B cell (primary cell): ENCODE results near the gene RPUSD3. TPM values are rescaled to one million over a fixed set of nuclear protein-coding genes. Genes with fewer than 3 reads are reported as not detected.
A peak's percentile ranks its signal among the peaks of the same experiment; 100 is the strongest.

Experiments used
- ATAC-seq: fragments of 200-7000 bp; cut with Tn5 transposase; one replicate; pipeline ENCODE4 v1.10.0; 2021; ENCODE audit warnings: low read depth, mild to moderate bottlenecking, moderate number of reproducible peaks, moderate library complexity
- CTCF ChIA-PET: fragments of 350-600 bp; sonication (Branson Sonifier 250); formaldehyde crosslinking; loops from one replicate; lab custom pipeline; 2021; ENCODE audit warnings: antibody characterized with exemption, inconsistent platforms; lab: Charles Lee
- POLR2A ChIA-PET: fragments of 350-600 bp; sonication (Branson Sonifier 250); formaldehyde crosslinking; loops from one replicate; lab custom pipeline; 2021; ENCODE audit warnings: antibody characterized with exemption; lab: Charles Lee
- DNase-seq: peaks from one replicate; pipeline ENCODE4 v3.0.0; 2013
- H2AFZ ChIP-seq: 2 replicates; pipeline ENCODE4 v1.6.1; 2012; ENCODE audit warnings: mild to moderate bottlenecking, low read depth, low read length; ENCODE audit not compliant: insufficient read depth, poor library complexity, severe bottlenecking
- H3K27ac ChIP-seq, 2 donors: 1 replicate in 1 of 2; 2 replicates in 1 of 2; pipeline ENCODE4 v1.5.1; 2012 to 2013; ENCODE audit warnings: low read length in 2 of 2, mild to moderate bottlenecking in 2 of 2, moderate library complexity in 1 of 2
- H3K27me3 ChIP-seq, 4 experiments: fragments of 200-600 bp in 1 of 4; sonication (generic) in 1 of 4; replicated peaks in 1 of 4; 1 replicate in 2 of 4; 2 replicates in 2 of 4; pipeline versions ENCODE4 v1.6.1 to v1.7.0; 2013 to 2016; ENCODE audit warnings: low read length in 3 of 4, mild to moderate bottlenecking in 2 of 4, mixed read lengths in 1 of 4, moderate library complexity in 1 of 4; ENCODE audit not compliant: insufficient read depth in 4 of 4, control insufficient read depth in 3 of 4; ENCODE audit errors: control extremely low read depth in 1 of 4
- H3K36me3 ChIP-seq, 2 experiments: replicated peaks in 1 of 2; 1 replicate in 1 of 2; 2 replicates in 1 of 2; pipeline versions ENCODE4 v1.6.1 to v1.7.1; 2013; ENCODE audit warnings: low read length in 1 of 2; ENCODE audit not compliant: insufficient read depth in 2 of 2, control insufficient read depth in 1 of 2; ENCODE audit errors: control extremely low read depth in 1 of 2, extremely low read depth in 1 of 2
- H3K4me1 ChIP-seq, 2 donors: fragments of 200-600 bp in 1 of 2; sonication (generic) in 1 of 2; 1 replicate in 1 of 2; 2 replicates in 1 of 2; pipeline versions ENCODE4 v1.5.1 to v1.6.1; 2013 to 2017; ENCODE audit warnings: low read length in 2 of 2; ENCODE audit not compliant: control insufficient read depth in 2 of 2, insufficient read depth in 2 of 2
- H3K4me2 ChIP-seq: replicated peaks from 2 replicates; pipeline ENCODE3; 2012; ENCODE audit warnings: mild to moderate bottlenecking, low read depth, low read length; ENCODE audit not compliant: poor library complexity, severe bottlenecking
- H3K4me3 ChIP-seq, 5 experiments: fragments of 200-600 bp in 1 of 5; sonication (generic) in 1 of 5; 1 replicate in 3 of 5; 2 replicates in 2 of 5; pipeline versions ENCODE4 v1.5.1 to v1.7.0; 2011 to 2016; ENCODE audit warnings: low read length in 4 of 5, mild to moderate bottlenecking in 4 of 5, low read depth in 2 of 5, control low read depth in 1 of 5, moderate library complexity in 1 of 5; ENCODE audit not compliant: insufficient read depth in 1 of 5; ENCODE audit errors: control extremely low read depth in 1 of 5, extremely low read depth in 1 of 5
- H3K79me2 ChIP-seq: fragments of 200-600 bp; sonication (generic); one replicate; pipeline ENCODE4 v1.6.0; 2016; ENCODE audit warnings: low read length; ENCODE audit not compliant: control insufficient read depth, insufficient read depth
- H3K9ac ChIP-seq: fragments of 200-600 bp; sonication (generic); 2 replicates; pipeline ENCODE4 v1.6.1; 2017; ENCODE audit warnings: mild to moderate bottlenecking, low read length, moderate library complexity
- H3K9me3 ChIP-seq, 3 donors: one replicate each; pipeline versions ENCODE4 v1.6.1 to v1.7.1; 2013; ENCODE audit warnings: low read length in 2 of 3; ENCODE audit not compliant: control insufficient read depth in 2 of 3, insufficient read depth in 1 of 3; ENCODE audit errors: control extremely low read depth in 1 of 3
- H4K20me1 ChIP-seq: 2 replicates; pipeline ENCODE4 v1.6.0; 2012; ENCODE audit warnings: mild to moderate bottlenecking, low read length; ENCODE audit not compliant: insufficient read depth, control insufficient read depth, poor library complexity, severe bottlenecking
- H3K27ac Mint-ChIP-seq: one replicate; pipeline ENCODE4 v1.8.0; 2021; ENCODE audit warnings: mixed read lengths
- H3K27me3 Mint-ChIP-seq: one replicate; pipeline ENCODE4 v1.8.0; 2021; ENCODE audit warnings: mixed read lengths
- H3K4me1 Mint-ChIP-seq: one replicate; pipeline ENCODE4 v1.8.0; 2021; ENCODE audit warnings: mixed read lengths
- H3K4me3 Mint-ChIP-seq: one replicate; pipeline ENCODE4 v1.8.0; 2021; ENCODE audit warnings: mixed read lengths
- H3K9me3 Mint-ChIP-seq: one replicate; pipeline ENCODE4 v1.8.0; 2022; ENCODE audit warnings: mixed read lengths; ENCODE audit not compliant: insufficient read depth
- EZH2 ChIP-seq: IDR thresholded peaks from 2 replicates; pipeline ENCODE4 v1.6.1; 2012; ENCODE audit warnings: borderline replicate concordance, low read depth, mild to moderate bottlenecking, moderate library complexity, low read length; ENCODE audit not compliant: insufficient read depth, poor library complexity, severe bottlenecking
- WGBS: methylation state at CpG from one replicate; pipeline ENCODE4 v1.1.5; 2013; ENCODE audit warnings: missing lambda C conversion rate; ENCODE audit not compliant: insufficient coverage; 5-methylcytosine and 5-hydroxymethylcytosine counted together
- intact Hi-C: fragments of 100-400 bp; cut with micrococcal nuclease; formaldehyde crosslinking; loops from one replicate; pipeline ENCODE4 v1.10.0; 2022
- polyA plus RNA-seq: library from polyadenylated mRNA; depleted of rRNA; stranded (reverse); fragments of >200 nt; gene quantifications from 2 replicates; pipeline ENCODE4 v1.2.3, GENCODE V29; 2012
- total RNA-seq, 2 donors: library from RNA; stranded (reverse); fragments of 120-200 nt in 1 of 2; gene quantifications; 1 replicate in 1 of 2; 2 replicates in 1 of 2; pipeline versions ENCODE4 v1.2.3 to v1.2.4, GENCODE V29; 2013 to 2022
- TF ChIP-seq, protein P1 (sequence below): fragments of 200-600 bp; IDR thresholded peaks from one replicate; pipeline ENCODE4 v1.8.0; 2022; ENCODE audit warnings: antibody characterized with exemption, mild to moderate bottlenecking

RPUSD3 gene
- total and polyA plus RNA-seq, 2 donors (not counting 1 experiment from before 2014, with no cell fraction given), result 57.0 to 60.7 TPM

DNA sequence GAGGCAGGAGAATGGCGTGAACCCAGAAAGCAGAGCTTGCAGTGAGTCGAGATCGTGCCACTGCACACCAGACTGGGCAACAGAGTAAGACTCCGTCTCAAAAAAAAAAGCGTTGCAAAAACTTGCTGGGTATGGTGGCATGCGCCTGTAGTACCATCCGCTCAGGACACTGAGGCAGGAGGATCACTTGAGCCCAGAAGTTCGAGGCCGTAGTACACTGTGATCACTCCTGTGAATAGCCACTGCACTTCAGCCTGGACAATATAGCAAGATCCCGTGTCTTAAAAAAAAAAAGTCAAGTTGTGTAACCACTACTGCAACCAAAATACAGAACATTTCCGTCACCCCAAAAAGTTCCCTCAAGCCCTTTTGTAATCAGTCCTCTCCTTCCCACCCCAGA lies 49.4 kb downstream of the RPUSD3 start:
- no peak for DNase-seq
- no peaks in the 10 kb centered on the region for H3K9me3 ChIP-seq
- H3K4me1 ChIP-seq, result peaks cover 52 to 65% of the 10 kb centered on the region in 2 donors
- H3K79me2 ChIP-seq, result peaks cover 87% of the 10 kb centered on the region
- peak overlapping the region; percentile 93 to 99 for H3K27ac ChIP-seq
- peaks cover 16 to 43% of the 10 kb centered on the region in 2 experiments for H3K36me3 ChIP-seq
- H3K9ac ChIP-seq, result peak overlapping the region; percentile 0
- H2AFZ ChIP-seq, result no peak overlapping the region
- peak overlapping the region; percentile 98 for H3K4me2 ChIP-seq
- Mint-ChIP-seq H3K27ac (peak overlapping the region; percentile 100), H3K27me3 (no peaks in the 10 kb centered on the region), H3K4me3 (peak overlapping the region; percentile 99), H3K9me3 (no peaks in the 10 kb centered on the region), H3K4me1 (peaks cover 61% of the 10 kb centered on the region)
- POLR2A ChIA-PET, result interaction anchor here (1.3 kb wide), 2 partner anchors 11 to 50 kb away, joined by 3 to 4 read pairs; partner anchors contain the start of gene RPUSD3
- ATAC-seq, result no peak
- peaks cover 53% of the 10 kb centered on the region for H4K20me1 ChIP-seq
- CTCF ChIA-PET, result interaction anchor here (1.4 to 2.0 kb wide), 3 partner anchors 13 to 152 kb away, joined by 5 read pairs; no protein-coding TSS in a partner anchor
- 89% methylated on average over 10 of the region's 11 CpGs for WGBS
- no peaks in the 10 kb centered on the region for H3K27me3 ChIP-seq
- H3K4me3 ChIP-seq, result peak overlapping the region in 2 of 5 experiments; percentile 7 to 97
- TF ChIP-seq, protein P1, sequence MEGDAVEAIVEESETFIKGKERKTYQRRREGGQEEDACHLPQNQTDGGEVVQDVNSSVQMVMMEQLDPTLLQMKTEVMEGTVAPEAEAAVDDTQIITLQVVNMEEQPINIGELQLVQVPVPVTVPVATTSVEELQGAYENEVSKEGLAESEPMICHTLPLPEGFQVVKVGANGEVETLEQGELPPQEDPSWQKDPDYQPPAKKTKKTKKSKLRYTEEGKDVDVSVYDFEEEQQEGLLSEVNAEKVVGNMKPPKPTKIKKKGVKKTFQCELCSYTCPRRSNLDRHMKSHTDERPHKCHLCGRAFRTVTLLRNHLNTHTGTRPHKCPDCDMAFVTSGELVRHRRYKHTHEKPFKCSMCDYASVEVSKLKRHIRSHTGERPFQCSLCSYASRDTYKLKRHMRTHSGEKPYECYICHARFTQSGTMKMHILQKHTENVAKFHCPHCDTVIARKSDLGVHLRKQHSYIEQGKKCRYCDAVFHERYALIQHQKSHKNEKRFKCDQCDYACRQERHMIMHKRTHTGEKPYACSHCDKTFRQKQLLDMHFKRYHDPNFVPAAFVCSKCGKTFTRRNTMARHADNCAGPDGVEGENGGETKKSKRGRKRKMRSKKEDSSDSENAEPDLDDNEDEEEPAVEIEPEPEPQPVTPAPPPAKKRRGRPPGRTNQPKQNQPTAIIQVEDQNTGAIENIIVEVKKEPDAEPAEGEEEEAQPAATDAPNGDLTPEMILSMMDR, result no peak
- no peak for TF ChIP-seq EZH2
- intact Hi-C loops, result no loop called here

DNA sequence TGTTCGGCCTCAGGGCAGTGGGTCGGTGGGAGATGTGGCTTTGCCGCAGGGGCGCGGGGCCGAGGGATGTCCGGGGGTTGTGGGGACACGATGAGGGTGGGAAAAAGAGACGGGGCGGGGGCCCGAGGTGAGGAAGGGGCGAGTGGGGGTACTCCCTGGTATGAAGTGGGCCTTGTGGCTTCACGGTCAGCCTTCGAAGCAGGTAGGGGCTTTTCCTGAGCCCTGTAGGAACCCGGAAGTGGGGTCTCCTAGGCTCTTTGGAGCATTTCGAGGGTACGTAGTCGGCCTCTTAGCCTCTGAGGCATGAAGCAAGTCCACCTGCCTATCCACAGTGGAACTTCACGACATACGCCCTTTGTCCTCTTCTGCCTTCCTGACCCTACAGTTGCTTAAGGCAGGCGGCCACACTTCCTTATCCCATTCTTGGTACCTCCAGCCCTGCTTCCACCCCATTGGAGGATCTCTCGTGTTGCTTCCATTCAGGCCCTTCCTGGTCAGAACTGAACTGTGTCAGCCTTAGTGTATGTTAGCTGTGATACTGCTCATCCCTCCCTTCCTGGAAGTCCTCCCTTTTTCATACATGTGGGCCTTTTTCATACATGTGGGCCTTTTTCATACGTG lies 50.5 kb downstream of the RPUSD3 start:
- H3K4me2 ChIP-seq, result peak overlapping the region; percentile 98
- peaks cover 44% of the 10 kb centered on the region for H4K20me1 ChIP-seq
- WGBS, result 2% methylated on average over 21 of the region's 23 CpGs
- H3K4me3 ChIP-seq, result peak overlapping the region; percentile 78 to 99 (median 94)
- intact Hi-C loops, result loop anchor here (1.0 to 2.0 kb wide), 4 partner anchors 97 to 455 kb away; partner anchors contain the start of genes CRELD1, JAGN1, SETD5 and TATDN2
- peaks cover 76% of the 10 kb centered on the region for H3K79me2 ChIP-seq
- H2AFZ ChIP-seq, result peak overlapping the region; percentile 96
- H3K4me1 Mint-ChIP-seq, result peaks cover 62% of the 10 kb centered on the region
- ChIA-PET POLR2A (interaction anchor here (0.5 to 1.6 kb wide), 20 partner anchors 11 to 528 kb away, joined by 3 to 39 read pairs (median 5); partner anchors contain the start of genes BRPF1, CRELD1, EMC3 and FANCD2), CTCF (interaction anchor here (0.7 to 2.0 kb wide), 14 partner anchors 12 to 945 kb away, joined by 3 to 17 read pairs (median 4); partner anchors contain the start of genes OGG1 and TTLL3)
- DNase-seq (no peak), ATAC-seq (no peak)
- no peaks in the 10 kb centered on the region for H3K27me3 Mint-ChIP-seq
- no peaks in the 10 kb centered on the region for H3K27me3 ChIP-seq
- H3K27ac Mint-ChIP-seq, result peak overlapping the region; percentile 100
- peak overlapping the region; percentile 99 for H3K4me3 Mint-ChIP-seq
- peaks cover 15 to 39% of the 10 kb centered on the region in 2 experiments for H3K36me3 ChIP-seq
- H3K4me1 ChIP-seq, result peaks cover 52 to 65% of the 10 kb centered on the region in 2 donors
- H3K27ac ChIP-seq, result peak overlapping the region; percentile 93 to 99
- peak overlapping the region; percentile 98 for H3K9ac ChIP-seq
- H3K9me3 ChIP-seq, result no peaks in the 10 kb centered on the region
- TF ChIP-seq, protein P1, result no peak
- TF ChIP-seq EZH2, result no peak
- H3K9me3 Mint-ChIP-seq, result no peaks in the 10 kb centered on the region
